ENCODE results near the gene LUZP1. TPM values are rescaled to one million over a fixed set of nuclear protein-coding genes. Genes with fewer than 3 reads are reported as not detected.

LUZP1 gene
- polyA plus RNA-seq, 1 of the 3 experiments (the other 2 are of a cell fraction) = 8.9 TPM

GRCh38 chr1:23179862-23180261 lies 11.2 kb upstream of the LUZP1 start:
- Histone ChIP-seq H3K9me3 (no peaks in the 10 kb centered on the region), H3K36me3 (replicated peaks in 1 of 2; ENCODE audit: control insufficient read depth in 1 of 2, insufficient read depth in 2 of 2, low read length in 1 of 2) (no peaks in the 10 kb centered on the region), H3K27ac (ENCODE audit: low read depth in 2 of 2, low read length in 1 of 2) (no peak overlapping the region), H3K4me1 (ENCODE audit: control insufficient read depth in 1 of 2, insufficient read depth in 2 of 2, low read depth in 1 of 2, low read length in 1 of 2) (peaks cover 0 to 2% of the 10 kb centered on the region in 2 experiments; a peak in 1 of 4 replicates), H3K9ac (no peak overlapping the region), H3K79me2 (ENCODE audit: insufficient read depth) (no peaks in the 10 kb centered on the region), H4K20me1 (ENCODE audit: insufficient read depth) (no peaks in the 10 kb centered on the region), H3F3A (replicated peaks; ENCODE audit: insufficient read depth) (peaks cover 9% of the 10 kb centered on the region), H2AFZ (ENCODE audit: low read depth) (no peak overlapping the region), H3K27me3 (ENCODE audit: insufficient read depth) (no peaks in the 10 kb centered on the region), H3K4me3 (ENCODE audit: low read depth in 2 of 2, low read length in 1 of 2) (no peak overlapping the region), H3K9me2 (no peaks in the 10 kb centered on the region), H3K4me2 (no peak overlapping the region)
- TF ChIP-seq TCF12 (IDR thresholded peaks at IDR 0.05) (no peak), FOXJ3 (CRISPR knock-in tag; IDR thresholded peaks at IDR 0.05) (no peak), CHD2 (IDR thresholded peaks at IDR 0.05; ENCODE audit: low read length, partially characterized antibody) (no peak), ZBTB33 (IDR thresholded peaks at IDR 0.05; ENCODE audit: borderline replicate concordance, low read depth) (no peak), EP300 (IDR thresholded peaks at IDR 0.05; ENCODE audit: borderline replicate concordance in 1 of 2, low read depth in 1 of 2, low read length in 1 of 2) (no peak), JUND (IDR thresholded peaks at IDR 0.05) (no peak), NFIC (IDR thresholded peaks at IDR 0.05; ENCODE audit: borderline replicate concordance) (no peak), TAF1 (IDR thresholded peaks at IDR 0.05; ENCODE audit: borderline replicate concordance, low read depth, low read length) (no peak), MXI1 (IDR thresholded peaks at IDR 0.05; ENCODE audit: low read depth, low read length) (no peak), RXRA (IDR thresholded peaks at IDR 0.05; ENCODE audit: borderline replicate concordance, low read depth) (no peak), MAX (IDR thresholded peaks at IDR 0.05; ENCODE audit: low read depth) (no peak), ELF1 (IDR thresholded peaks at IDR 0.05) (no peak), REST (IDR thresholded peaks at IDR 0.05; ENCODE audit: low read depth, low read length) (no peak), USF2 (IDR thresholded peaks at IDR 0.05; ENCODE audit: borderline replicate concordance, low read depth, low read length) (no peak), YY1 (IDR thresholded peaks at IDR 0.05; ENCODE audit: low read depth) (no peak), RFX5 (IDR thresholded peaks at IDR 0.05; ENCODE audit: low read length) (no peak), RCOR1 (IDR thresholded peaks at IDR 0.05; ENCODE audit: low read length) (no peak), FOSL2 (IDR thresholded peaks at IDR 0.05; ENCODE audit: borderline replicate concordance, low read depth) (no peak)
- TF ChIP-seq, protein P1, sequence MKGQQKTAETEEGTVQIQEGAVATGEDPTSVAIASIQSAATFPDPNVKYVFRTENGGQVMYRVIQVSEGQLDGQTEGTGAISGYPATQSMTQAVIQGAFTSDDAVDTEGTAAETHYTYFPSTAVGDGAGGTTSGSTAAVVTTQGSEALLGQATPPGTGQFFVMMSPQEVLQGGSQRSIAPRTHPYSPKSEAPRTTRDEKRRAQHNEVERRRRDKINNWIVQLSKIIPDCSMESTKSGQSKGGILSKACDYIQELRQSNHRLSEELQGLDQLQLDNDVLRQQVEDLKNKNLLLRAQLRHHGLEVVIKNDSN (IDR thresholded peaks at IDR 0.05; ENCODE audit: borderline replicate concordance, low read depth) = no peak
- 72% methylated on average over 2 of the region's 2 CpGs for WGBS (ENCODE audit: low lambda C conversion rate)
- DNase-seq = no peak
- CTCF ChIA-PET = interaction anchor here (0.8 to 3.7 kb wide), 5 partner anchors 35 to 216 kb away, joined by 3 to 32 read pairs (median 3); no protein-coding TSS in a partner anchor
- POLR2A ChIA-PET = no interaction called here
